Stimulated activated CD8-positive, alpha-beta memory T cell treated with anti-CD3 and anti-CD28 coated beads, Interleukin-7, amount 100 ng/mL, for 1 hour (primary cell): Measurements from ENCODE around the gene ULK4.
"Not testable (repeated sequence)": the region's sequence is repeated elsewhere in the genome, so short reads cannot be mapped to it uniquely, and the experiment has no call there.

Experiments
- DNase-seq, 2 donors: peaks; one replicate each; pipeline ENCODE4 v3.0.0-alpha.2; 2020; ENCODE audit warnings: low read depth in 2 of 2

The ULK4 gene

DNA sequence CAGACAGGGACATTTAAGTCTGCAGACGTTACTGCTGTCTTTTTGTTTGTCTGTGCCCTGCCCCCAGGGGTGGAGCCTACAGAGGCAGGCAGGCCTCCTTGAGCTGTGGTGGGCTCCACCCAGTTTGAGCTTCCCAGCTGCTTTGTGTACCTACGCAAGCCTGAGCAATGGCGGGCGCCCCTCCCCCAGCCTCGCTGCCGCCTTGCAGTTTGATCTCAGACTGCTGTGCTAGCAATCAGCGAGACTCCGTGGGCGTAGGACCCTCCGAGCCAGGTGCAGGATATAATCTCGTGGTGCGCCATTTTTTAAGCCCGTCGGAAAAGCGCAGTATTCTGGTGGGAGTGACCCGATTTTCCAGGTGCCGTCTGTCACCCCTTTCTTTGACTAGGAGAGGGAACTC, 314.2 kb downstream of the ULK4 start:
- not testable (repeated sequence) for DNase-seq

DNA sequence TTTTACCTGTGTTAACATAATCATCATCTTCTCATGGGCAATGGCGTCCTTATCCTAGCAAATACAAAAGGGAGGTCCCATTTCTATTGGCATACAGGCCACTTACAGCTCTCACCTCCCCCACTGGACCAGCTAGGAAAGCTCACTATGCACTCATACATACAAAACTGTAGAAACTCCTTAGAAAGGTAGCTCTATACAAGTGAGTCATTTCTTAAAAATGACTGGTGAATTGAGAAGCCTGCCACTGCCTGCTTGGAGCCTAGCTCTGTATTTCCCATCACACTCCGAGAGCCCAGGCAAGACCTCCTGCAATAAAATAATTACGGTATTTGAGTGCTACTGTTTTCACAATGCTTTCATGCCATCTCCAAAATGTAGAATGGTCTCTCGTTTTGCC, 321.8 kb downstream of the ULK4 start:
- DNase-seq: no peak

- DNase-seq: no peak
Observed at GRCh38 chr3:41638381-41638780, 323.5 kb downstream of the ULK4 start.

DNA sequence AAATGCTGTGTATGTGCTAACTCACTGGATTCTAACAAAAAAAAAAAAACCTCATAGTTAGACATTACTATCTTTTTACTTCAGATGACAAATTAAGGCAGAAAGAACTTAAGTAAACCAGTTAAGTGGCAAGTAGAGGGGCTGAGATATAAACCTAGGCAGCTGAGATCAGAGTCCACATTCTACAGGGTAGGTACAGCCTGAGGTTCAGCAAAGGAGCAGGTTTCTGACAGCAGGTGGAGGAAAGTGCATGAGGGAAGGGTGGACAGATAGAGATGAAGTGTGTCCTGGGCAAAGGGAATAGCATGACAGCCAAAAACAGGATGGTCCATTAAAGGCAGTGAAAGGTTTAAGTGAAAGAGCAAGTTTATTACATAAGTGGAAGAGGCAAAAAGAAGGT, 329.2 kb downstream of the ULK4 start:
- DNase-seq: no peak

- no peak for DNase-seq
Observed at GRCh38 chr3:41630708-41631107, 331.2 kb downstream of the ULK4 start.

GRCh38 chr3:41629986-41630385, 331.9 kb downstream of the ULK4 start:
- no peak for DNase-seq

GRCh38 chr3:41629072-41629471, 332.8 kb downstream of the ULK4 start:
- DNase-seq: no peak

DNA sequence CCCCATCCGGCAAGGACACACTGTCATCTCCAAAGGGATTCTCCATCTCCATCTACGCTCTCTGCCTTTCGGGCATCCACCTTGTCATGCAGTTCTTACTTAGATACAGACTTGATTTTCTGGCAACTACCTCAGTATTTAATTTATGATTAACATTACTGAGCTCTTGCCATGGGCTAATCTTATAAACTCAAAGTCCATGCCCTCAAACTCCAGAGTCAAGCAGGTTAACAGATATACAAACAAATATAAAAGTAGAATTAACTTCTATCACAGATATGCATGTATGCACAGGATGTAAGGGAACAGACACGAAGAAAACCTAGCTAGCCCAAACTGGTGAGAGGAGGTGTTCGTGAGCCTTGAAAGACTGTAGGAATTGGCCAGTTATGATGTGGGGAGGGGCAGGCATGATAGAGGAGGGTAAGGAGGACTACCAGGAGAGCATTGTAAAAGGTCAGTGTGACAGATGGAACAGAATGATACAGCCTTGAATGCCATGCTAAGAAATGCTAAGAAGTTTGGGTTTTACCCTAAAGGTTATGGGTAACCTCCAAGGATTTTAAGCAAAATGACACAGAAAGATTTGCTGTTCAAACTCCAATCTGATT, 334.3 kb downstream of the ULK4 start:
- DNase-seq: no peak

GRCh38 chr3:41612853-41613252, 349.1 kb downstream of the ULK4 start:
- no peak for DNase-seq

- DNase-seq: no peak
Observed at GRCh38 chr3:41611008-41611407, 350.9 kb downstream of the ULK4 start.

DNA sequence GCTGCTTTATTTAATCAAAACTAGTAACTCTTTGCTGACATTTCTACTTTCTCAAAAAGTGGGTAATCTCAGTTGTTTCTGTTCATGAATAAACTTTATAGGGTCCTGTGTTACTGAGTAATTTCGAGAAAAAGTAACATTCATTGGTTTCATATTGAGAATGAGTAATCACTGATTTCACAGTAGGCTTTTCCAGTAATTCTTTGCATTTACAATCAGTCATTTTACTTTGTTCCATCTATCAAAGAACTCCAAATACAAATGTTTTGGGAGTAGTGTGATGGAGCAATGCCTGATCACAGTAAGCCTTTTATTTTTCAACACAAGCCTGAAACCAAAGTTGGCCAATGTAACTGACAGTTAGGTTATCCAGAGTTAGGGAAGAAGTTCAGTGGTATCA, 353.6 kb downstream of the ULK4 start:
- no peak for DNase-seq

DNA sequence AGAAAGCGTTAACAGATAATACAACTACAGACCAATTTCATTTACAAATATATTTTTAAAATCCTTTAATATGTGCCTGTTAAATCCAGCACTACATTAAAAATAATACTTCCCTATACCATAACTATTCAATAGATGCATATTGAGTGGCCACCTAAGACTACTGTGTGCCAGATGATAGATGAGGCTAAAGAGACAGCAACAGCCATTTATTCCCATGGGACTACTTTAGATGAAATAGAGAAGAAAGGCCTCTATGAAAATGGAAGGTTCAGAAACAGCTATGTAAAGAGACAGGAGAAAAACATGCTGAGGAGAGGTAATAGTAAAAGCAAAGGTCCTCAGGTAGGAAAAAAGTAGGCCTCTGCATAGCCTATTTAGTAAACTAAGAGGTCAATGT, 358.1 kb downstream of the ULK4 start:
- DNase-seq: no peak

DNA sequence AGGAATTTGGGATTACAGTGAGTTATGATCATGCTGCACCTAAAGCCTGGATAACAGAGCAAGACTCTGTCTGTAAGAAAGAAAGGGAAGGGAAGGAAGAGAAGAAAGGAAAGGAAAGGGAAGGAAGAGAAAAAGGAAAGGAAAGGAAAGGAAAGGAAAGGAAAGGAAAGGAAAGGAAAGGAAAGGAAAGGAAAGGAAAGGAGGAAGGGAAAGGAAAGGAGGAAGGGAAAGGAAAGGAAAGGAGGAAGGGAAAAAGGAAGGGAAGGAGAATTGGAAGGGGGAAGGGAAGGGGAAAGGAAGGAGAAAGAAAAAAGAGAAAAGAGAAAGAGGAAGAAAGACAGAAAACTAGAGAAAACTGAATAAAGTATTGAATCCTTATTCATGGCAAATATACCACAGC, 359.8 kb downstream of the ULK4 start:
- no peak for DNase-seq

- no peak for DNase-seq
Observed at GRCh38 chr3:41601404-41601987, 360.4 kb downstream of the ULK4 start.

GRCh38 chr3:41600616-41601015, 361.3 kb downstream of the ULK4 start:
- no peak for DNase-seq

GRCh38 chr3:41599127-41599484, 362.8 kb downstream of the ULK4 start:
- no peak for DNase-seq

GRCh38 chr3:41598402-41599126, 363.3 kb downstream of the ULK4 start:
- no peak for DNase-seq

- no peak for DNase-seq
Observed at GRCh38 chr3:41593774-41594173, 368.1 kb downstream of the ULK4 start.

DNA sequence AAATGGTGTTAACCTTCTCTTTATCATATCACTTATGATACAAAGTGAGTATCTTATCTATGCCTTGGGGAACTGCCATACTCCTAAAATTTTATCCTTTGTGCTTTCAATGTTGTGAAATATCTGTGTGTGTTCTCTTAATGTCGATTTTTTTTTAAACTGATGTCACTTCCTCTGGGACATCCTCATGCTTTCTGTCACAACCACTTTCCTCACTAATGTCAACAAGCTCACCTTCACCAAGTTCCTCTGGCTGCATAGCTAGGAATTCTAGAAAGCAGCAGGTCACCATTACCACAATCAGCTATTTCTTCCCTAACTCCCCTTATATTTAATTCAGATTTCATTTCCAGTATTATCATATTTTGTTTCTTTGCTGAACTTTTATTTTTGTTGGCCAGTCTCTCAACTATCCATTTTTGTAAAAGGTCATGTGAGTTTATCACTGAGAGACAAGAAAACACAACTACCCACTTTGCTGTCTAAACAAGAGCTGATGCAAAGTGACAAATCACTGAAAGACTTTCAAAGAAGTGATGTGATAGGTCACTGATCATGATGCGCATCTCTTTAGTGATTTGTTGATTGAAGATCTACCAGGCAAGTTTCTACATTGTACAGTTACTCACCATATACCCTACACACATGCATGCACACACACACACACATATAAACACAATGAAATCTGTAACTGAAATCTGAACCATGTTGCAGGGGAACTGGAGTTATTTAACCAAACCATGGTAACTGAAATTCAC, 369.0 kb downstream of the ULK4 start:
- no peak for DNase-seq

DNA sequence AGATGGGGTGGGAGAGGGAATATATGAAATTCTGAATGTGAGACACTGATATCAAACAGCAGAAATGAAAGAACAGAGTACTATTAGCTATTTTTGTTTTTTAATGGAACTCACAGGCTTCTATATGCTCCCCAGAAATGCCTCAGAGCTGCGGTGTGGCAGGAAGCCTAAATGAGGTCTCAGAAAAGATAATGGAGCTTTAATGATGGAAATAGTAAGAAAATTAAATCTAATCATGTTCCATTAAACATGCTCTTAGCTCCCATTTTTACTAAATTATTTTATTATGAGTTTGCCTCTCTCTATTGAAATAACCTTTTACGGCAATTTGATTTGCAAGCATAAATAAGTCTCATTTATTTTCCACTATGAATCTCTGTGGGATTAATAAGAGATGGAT, 378.9 kb downstream of the ULK4 start:
- DNase-seq: no peak

DNA sequence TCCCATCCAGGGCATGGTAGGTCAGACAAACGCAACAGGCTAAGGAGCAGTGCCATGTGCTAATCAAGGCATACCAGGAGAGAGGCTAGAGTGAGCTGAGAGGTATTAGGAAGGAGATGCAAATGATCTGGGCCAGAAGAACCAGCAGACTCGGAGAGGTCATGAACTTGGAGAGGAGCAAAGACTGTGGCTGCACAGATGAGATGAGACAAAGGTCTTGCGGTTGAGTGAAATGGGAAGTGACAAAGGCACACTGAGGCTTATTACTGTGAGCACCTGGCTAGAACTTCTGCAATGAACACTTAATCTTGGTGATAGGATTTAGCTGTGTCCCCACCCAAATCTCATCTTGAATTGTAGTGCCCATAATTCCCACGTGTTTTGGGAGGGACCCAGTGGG, 380.2 kb downstream of the ULK4 start:
- no peak for DNase-seq

- DNase-seq: no peak
Observed at GRCh38 chr3:41580274-41580959, 381.5 kb downstream of the ULK4 start.
